ENCODE results near the gene PTPRN2. TPM values are rescaled to one million over a fixed set of nuclear protein-coding genes. Genes with fewer than 3 reads are reported as not detected.

Gene PTPRN2
- total RNA-seq, 4 donors from 2014 or later, result 14.9 to 34.3 (median 21.3) TPM

DNA sequence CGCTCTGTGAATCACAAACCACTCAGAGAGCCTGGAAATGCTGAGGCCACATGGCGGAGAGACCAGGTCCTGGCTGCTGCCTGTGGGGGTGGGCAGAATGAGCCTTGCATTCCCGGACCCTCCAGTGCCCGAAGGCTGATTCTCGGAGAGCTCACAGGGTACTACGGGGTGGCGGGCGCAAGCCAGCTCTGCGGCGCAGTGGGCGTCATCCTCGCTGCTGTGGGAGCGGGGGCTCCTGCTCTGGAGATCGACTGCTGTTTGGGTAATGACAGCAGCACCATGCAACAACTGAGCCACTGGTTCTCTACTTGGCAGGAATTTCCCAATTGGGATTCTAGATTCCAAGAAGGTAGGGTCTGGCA lies 108.0 kb downstream of the PTPRN2 start:
- no peaks in the 10 kb centered on the region for H3K9me3 ChIP-seq
- H3K4me3 ChIP-seq, result no peak overlapping the region
- TF ChIP-seq, protein P1, sequence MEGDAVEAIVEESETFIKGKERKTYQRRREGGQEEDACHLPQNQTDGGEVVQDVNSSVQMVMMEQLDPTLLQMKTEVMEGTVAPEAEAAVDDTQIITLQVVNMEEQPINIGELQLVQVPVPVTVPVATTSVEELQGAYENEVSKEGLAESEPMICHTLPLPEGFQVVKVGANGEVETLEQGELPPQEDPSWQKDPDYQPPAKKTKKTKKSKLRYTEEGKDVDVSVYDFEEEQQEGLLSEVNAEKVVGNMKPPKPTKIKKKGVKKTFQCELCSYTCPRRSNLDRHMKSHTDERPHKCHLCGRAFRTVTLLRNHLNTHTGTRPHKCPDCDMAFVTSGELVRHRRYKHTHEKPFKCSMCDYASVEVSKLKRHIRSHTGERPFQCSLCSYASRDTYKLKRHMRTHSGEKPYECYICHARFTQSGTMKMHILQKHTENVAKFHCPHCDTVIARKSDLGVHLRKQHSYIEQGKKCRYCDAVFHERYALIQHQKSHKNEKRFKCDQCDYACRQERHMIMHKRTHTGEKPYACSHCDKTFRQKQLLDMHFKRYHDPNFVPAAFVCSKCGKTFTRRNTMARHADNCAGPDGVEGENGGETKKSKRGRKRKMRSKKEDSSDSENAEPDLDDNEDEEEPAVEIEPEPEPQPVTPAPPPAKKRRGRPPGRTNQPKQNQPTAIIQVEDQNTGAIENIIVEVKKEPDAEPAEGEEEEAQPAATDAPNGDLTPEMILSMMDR (IDR thresholded peaks at IDR 0.05), result no peak
- no peak for TF ChIP-seq POLR2A (IDR thresholded peaks at IDR 0.05)
- no peak overlapping the region for H3K27ac ChIP-seq
- no peak for DNase-seq
- H3K27me3 ChIP-seq, result no peaks in the 10 kb centered on the region
- H3K36me3 ChIP-seq, result no peaks in the 10 kb centered on the region
- no peaks in the 10 kb centered on the region for H3K4me1 ChIP-seq

DNA sequence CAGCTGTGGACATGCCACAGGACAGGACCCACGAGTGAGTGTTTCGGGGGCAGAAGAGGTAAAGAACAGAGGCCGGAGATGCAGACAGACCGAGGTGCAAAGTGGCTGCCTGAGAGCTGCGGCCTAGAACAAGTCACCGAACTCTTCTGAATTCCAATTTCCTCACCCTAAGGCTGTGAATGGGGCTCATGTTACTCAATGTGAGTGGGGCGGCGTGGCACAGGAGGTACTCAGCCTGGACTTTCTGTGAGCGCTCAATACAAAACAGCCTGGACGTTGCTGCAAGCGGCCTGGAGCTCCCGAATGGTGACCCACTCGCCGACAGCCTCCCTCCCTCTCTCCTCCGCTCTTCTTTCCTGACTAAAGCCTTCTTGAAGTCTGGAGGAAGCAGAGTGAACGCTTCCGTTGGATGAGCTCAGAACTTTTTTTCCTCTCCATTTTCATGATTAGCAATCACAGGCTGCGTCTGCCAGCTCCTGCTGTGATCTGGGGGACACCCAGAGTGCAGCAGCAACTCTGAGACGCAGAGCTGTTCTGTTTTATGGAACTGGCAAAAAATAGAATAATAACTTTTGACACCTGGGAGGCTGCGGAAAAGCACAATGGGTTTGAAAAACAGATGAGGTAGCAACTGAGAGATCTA lies 108.5 kb downstream of the PTPRN2 start:
- DNase-seq, result no peak
- Histone ChIP-seq H3K27ac (no peak overlapping the region), H3K4me1 (no peaks in the 10 kb centered on the region)

DNA sequence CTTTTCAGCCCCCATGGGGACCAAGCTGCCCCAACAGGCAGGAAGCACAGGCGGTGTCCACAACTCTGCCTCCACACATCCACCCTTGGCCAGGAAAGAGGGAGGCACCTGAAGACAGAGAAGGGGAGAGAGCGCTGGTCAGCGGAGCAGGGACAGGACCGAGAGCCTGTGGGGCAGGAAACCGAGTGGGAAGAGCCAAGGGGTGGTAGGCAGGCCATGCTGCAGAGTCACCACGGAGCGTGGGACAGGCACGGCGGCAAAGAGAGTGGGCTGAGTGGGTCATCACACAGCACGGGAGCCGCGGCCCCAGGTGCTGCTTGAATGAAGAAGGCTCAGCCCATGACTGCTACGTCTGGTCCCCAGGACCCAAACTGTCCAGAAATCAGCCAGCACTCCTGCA lies 109.8 kb downstream of the PTPRN2 start:
- DNase-seq, result no peak
- Histone ChIP-seq H3K36me3 (no peaks in the 10 kb centered on the region), H3K4me1 (no peaks in the 10 kb centered on the region), H3K27me3 (no peaks in the 10 kb centered on the region), H3K4me3 (no peak overlapping the region), H3K9me3 (no peaks in the 10 kb centered on the region), H3K27ac (no peak overlapping the region)
- TF ChIP-seq, protein P1 (IDR thresholded peaks at IDR 0.05), result no peak
- no peak for TF ChIP-seq POLR2A (IDR thresholded peaks at IDR 0.05)

More for the DNA sequence above, 108.5 kb downstream of the PTPRN2 start:
- TF ChIP-seq, protein P1 (IDR thresholded peaks at IDR 0.05), result no peak
- TF ChIP-seq POLR2A (IDR thresholded peaks at IDR 0.05), result no peak
- Histone ChIP-seq H3K27me3 (no peaks in the 10 kb centered on the region), H3K9me3 (no peaks in the 10 kb centered on the region), H3K36me3 (no peaks in the 10 kb centered on the region), H3K4me3 (no peak overlapping the region)

DNA sequence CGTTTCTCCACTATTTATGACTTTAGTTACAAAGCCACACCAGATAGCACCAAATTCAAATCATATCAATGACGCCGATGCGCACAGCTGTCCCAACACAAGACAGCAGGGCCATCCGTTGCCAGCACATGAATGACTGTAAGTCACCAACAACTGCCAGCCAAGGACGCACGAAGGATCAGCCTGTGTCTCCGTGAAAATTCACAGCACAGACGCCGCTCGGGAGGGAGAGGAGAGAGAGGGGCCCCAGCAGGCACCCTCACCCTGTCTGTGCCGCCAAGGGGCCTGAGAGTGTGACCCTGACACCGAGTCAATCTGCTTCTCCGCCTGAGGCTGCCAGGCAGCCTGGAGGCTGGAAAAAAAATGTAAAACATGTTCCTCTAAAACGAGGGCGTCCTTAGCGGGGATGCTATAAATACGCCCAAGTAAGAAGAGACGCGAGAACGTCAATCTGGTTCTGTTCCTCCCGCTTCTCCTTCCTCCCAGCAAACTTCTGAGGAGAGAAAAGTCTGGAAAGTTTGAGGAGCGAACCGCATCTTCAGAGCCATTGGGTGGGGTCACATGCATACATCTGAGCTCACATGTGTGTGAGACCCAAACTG lies 111.2 kb downstream of the PTPRN2 start:
- Histone ChIP-seq H3K36me3 (no peaks in the 10 kb centered on the region), H3K9me3 (no peaks in the 10 kb centered on the region), H3K27ac (no peak overlapping the region), H3K27me3 (no peaks in the 10 kb centered on the region), H3K4me3 (no peak overlapping the region), H3K4me1 (no peaks in the 10 kb centered on the region)
- no peak for DNase-seq
- no peak for TF ChIP-seq POLR2A (IDR thresholded peaks at IDR 0.05)
- TF ChIP-seq, protein P1 (IDR thresholded peaks at IDR 0.05), result no peak

DNA sequence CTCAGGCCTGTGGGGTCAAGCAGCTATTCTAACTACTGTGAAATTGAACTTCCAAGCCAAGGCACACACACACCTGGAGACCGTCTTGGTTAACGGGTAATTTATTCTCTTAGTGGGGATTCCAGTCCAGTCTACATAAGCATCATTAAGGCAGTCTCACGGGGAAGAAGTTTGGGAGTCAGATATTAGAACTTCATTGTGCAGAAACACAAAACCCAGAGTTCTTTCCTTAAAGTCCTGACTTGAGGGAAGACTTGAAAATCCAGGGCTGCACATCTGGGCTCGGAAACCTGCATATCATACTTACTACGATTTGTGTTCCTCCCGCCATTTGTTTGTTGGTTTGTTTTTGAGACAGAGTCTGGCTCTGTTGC lies 112.0 kb downstream of the PTPRN2 start:
- Histone ChIP-seq H3K4me1 (no peaks in the 10 kb centered on the region), H3K9me3 (no peaks in the 10 kb centered on the region), H3K4me3 (no peak overlapping the region), H3K36me3 (no peaks in the 10 kb centered on the region), H3K27me3 (no peaks in the 10 kb centered on the region), H3K27ac (no peak overlapping the region)
- TF ChIP-seq, protein P1 (IDR thresholded peaks at IDR 0.05), result no peak
- no peak for TF ChIP-seq POLR2A (IDR thresholded peaks at IDR 0.05)
- no peak for DNase-seq
